Brain microvascular endothelial cell (primary cell): ENCODE measurements around the gene TSSC4.

Experiments
- DNase-seq: peaks from one replicate; pipeline ENCODE4 v3.0.0-alpha.2; 2020
- H3K27ac ChIP-seq: fragments of 250-450 bp; sonication (Bioruptor Pico); 2 replicates; pipeline ENCODE4 v1.5.1; 2020; ENCODE audit warnings: mild to moderate bottlenecking, moderate library complexity
- H3K27me3 ChIP-seq: fragments of 250-450 bp; sonication (Bioruptor Pico); replicated peaks from 2 replicates; pipeline ENCODE4 v1.5.1; 2020; ENCODE audit warnings: mild to moderate bottlenecking
- H3K36me3 ChIP-seq: fragments of 250-450 bp; sonication (Bioruptor Pico); replicated peaks from 2 replicates; pipeline ENCODE4 v1.5.1; 2020; ENCODE audit warnings: mild to moderate bottlenecking
- H3K4me3 ChIP-seq: 2 replicates; pipeline ENCODE4 v1.5.1; 2011; ENCODE audit warnings: low read depth, mild to moderate bottlenecking, control low read depth, low read length, moderate library complexity
- CTCF ChIP-seq: IDR thresholded peaks from 2 replicates; pipeline ENCODE4 v1.5.1; 2011; ENCODE audit warnings: low read depth, mild to moderate bottlenecking, moderate library complexity, low read length, control low read depth, inconsistent platforms; ENCODE audit errors: missing control alignments
- in situ Hi-C: cut with HindIII; loops from 2 replicates; pipeline ENCODE4 v1.10.0; 2017; ENCODE audit warnings: low sequenced_read_pairs, low pct_ligation_motif_present

The TSSC4 gene

GRCh38 chr11:2447253-2447950 is 46.9 kb downstream of the TSSC4 start:
- Histone ChIP-seq H3K4me3 (no peak overlapping the region), H3K36me3 (no peaks in the 10 kb centered on the region), H3K27ac (no peak overlapping the region), H3K27me3 (peaks cover 49% of the 10 kb centered on the region)
- no peak for DNase-seq
- no peak for TF ChIP-seq CTCF
- in situ Hi-C loops: no loop called here

- in situ Hi-C loops: no loop called here
- Histone ChIP-seq H3K27me3 (peaks cover 46% of the 10 kb centered on the region), H3K4me3 (no peak overlapping the region), H3K36me3 (no peaks in the 10 kb centered on the region), H3K27ac (no peak overlapping the region)
- no peak for DNase-seq
- TF ChIP-seq CTCF: no peak
These were observed 47.6 kb downstream of the TSSC4 start for GRCh38 chr11:2447951-2448650.

- no peak for DNase-seq
- no peak for TF ChIP-seq CTCF
- in situ Hi-C loops: no loop called here
- Histone ChIP-seq H3K27ac (no peak overlapping the region), H3K4me3 (no peak overlapping the region), H3K27me3 (peaks cover 38% of the 10 kb centered on the region), H3K36me3 (no peaks in the 10 kb centered on the region)
These were observed 48.4 kb downstream of the TSSC4 start for GRCh38 chr11:2448661-2449547.

- no peak for DNase-seq
- Histone ChIP-seq H3K36me3 (no peaks in the 10 kb centered on the region), H3K27me3 (peaks cover 35% of the 10 kb centered on the region), H3K4me3 (no peak overlapping the region), H3K27ac (no peak overlapping the region)
- no peak for TF ChIP-seq CTCF
- in situ Hi-C loops: no loop called here
These were observed 49.2 kb downstream of the TSSC4 start for GRCh38 chr11:2449548-2450320.

GRCh38 chr11:2450321-2451041 is 49.9 kb downstream of the TSSC4 start:
- TF ChIP-seq CTCF: no peak
- Histone ChIP-seq H3K36me3 (no peaks in the 10 kb centered on the region), H3K27ac (no peak overlapping the region), H3K4me3 (no peak overlapping the region), H3K27me3 (peaks cover 30% of the 10 kb centered on the region)
- in situ Hi-C loops: no loop called here
- no peak for DNase-seq
